Endothelial cell of umbilical vein (primary cell): ENCODE data around the gene PTCHD1.

Experiments used
- POLR2A ChIP-seq: IDR thresholded peaks from 2 replicates; pipeline ENCODE4 v1.6.1; 2012; ENCODE audit warnings: low read depth, mild to moderate bottlenecking, control low read depth, low read length
- POLR2AphosphoS5 ChIP-seq: IDR thresholded peaks from 2 replicates; pipeline ENCODE4 v1.6.1; 2012; ENCODE audit warnings: low read depth, mild to moderate bottlenecking, control low read depth, low read length, moderate library complexity; ENCODE audit not compliant: insufficient read depth
- TF ChIP-seq, protein P1 (sequence below), 2 donors: IDR thresholded peaks; 1 replicate in 1 of 2; 2 replicates in 1 of 2; pipeline ENCODE4 v1.5.1; 2011; ENCODE audit warnings: low read length in 2 of 2, mild to moderate bottlenecking in 2 of 2, moderate library complexity in 2 of 2, control low read depth in 1 of 2, inconsistent platforms in 1 of 2, low read depth in 1 of 2; ENCODE audit not compliant: insufficient read depth in 1 of 2; ENCODE audit errors: extremely low read depth in 1 of 2

DNA sequence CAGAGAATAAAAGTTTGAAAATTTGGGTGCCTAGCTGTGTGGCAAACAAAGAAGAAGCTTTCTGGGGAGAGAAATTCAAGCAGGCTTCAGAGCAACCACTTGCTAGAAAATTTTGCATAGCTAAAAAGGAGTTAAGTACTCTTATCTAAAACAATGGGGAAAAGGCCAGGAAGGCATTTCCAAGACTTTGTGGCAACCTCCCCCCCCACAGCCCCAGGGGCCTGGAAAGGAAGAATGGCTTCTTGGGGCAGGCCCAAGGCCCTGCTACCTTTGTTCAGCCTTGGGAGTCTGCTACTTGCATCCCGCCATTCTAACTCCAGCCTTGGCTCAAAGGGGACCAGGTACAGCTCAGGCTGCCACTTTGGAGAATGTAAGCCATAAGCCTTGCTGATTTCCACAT is 102.2 kb downstream of the PTCHD1 start:
- TF ChIP-seq, protein P1, sequence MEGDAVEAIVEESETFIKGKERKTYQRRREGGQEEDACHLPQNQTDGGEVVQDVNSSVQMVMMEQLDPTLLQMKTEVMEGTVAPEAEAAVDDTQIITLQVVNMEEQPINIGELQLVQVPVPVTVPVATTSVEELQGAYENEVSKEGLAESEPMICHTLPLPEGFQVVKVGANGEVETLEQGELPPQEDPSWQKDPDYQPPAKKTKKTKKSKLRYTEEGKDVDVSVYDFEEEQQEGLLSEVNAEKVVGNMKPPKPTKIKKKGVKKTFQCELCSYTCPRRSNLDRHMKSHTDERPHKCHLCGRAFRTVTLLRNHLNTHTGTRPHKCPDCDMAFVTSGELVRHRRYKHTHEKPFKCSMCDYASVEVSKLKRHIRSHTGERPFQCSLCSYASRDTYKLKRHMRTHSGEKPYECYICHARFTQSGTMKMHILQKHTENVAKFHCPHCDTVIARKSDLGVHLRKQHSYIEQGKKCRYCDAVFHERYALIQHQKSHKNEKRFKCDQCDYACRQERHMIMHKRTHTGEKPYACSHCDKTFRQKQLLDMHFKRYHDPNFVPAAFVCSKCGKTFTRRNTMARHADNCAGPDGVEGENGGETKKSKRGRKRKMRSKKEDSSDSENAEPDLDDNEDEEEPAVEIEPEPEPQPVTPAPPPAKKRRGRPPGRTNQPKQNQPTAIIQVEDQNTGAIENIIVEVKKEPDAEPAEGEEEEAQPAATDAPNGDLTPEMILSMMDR (IDR thresholded peaks at IDR 0.05; ENCODE audit: extremely low read depth in 1 of 2, insufficient read depth in 1 of 2, low read depth in 1 of 2, low read length in 2 of 2), result no peak
- TF ChIP-seq POLR2AphosphoS5 (no peak), POLR2A (no peak)
